Natural killer cell (primary cell): ENCODE measurements around the gene F2RL1. TPM values are rescaled to one million over a fixed set of nuclear protein-coding genes. Genes with fewer than 3 reads are reported as not detected.
"Not testable (repeated sequence)": the region's sequence is repeated elsewhere in the genome, so short reads cannot be mapped to it uniquely, and the experiment has no call there.

Experiments used
- ATAC-seq, 3 donors: fragments of 150-1000 bp in 2 of 3; fragments of 200-7000 bp in 1 of 3; cut with Tn5 transposase; 1 replicate in 1 of 3; 2 replicates in 2 of 3; pipeline ENCODE4 v1.10.0; 2021; ENCODE audit warnings: mild to moderate bottlenecking in 2 of 3, moderate library complexity in 2 of 3
- DNase-seq, 2 donors: peaks; one replicate each; pipeline versions ENCODE4 v3.0.0 to v3.0.0-alpha.2; 2013 to 2021; ENCODE audit warnings: mixed read lengths in 1 of 2
- H3K27ac ChIP-seq: one replicate; pipeline ENCODE4 v1.5.1; 2013; ENCODE audit warnings: mild to moderate bottlenecking, low read length
- H3K27me3 ChIP-seq: one replicate; pipeline ENCODE4 v1.6.1; 2013; ENCODE audit warnings: low read length; ENCODE audit not compliant: control insufficient read depth, insufficient read depth
- H3K36me3 ChIP-seq: one replicate; pipeline ENCODE4 v1.6.1; 2013; ENCODE audit warnings: low read length; ENCODE audit not compliant: control insufficient read depth, insufficient read depth
- H3K4me1 ChIP-seq: one replicate; pipeline ENCODE4 v1.6.1; 2013; ENCODE audit warnings: low read length; ENCODE audit not compliant: control insufficient read depth, insufficient read depth
- H3K4me3 ChIP-seq: one replicate; pipeline ENCODE4 v1.5.1; 2013; ENCODE audit warnings: low read length
- H3K9me3 ChIP-seq: one replicate; pipeline ENCODE4 v1.6.1; 2013; ENCODE audit warnings: low read length; ENCODE audit not compliant: control insufficient read depth, insufficient read depth
- H3K27ac Mint-ChIP-seq, 2 donors: one replicate each; pipeline ENCODE4 v1.8.0; 2022; ENCODE audit warnings: mild to moderate bottlenecking in 2 of 2, mixed read lengths in 2 of 2, moderate library complexity in 1 of 2
- H3K27me3 Mint-ChIP-seq, 2 donors: one replicate each; pipeline ENCODE4 v1.8.0; 2022; ENCODE audit warnings: low read depth in 2 of 2, mixed read lengths in 2 of 2
- H3K36me3 Mint-ChIP-seq: one replicate; pipeline ENCODE4 v1.8.0; 2022; ENCODE audit warnings: mixed read lengths
- H3K4me1 Mint-ChIP-seq, 2 donors: one replicate each; pipeline ENCODE4 v1.8.0; 2022; ENCODE audit warnings: mixed read lengths in 2 of 2
- H3K4me3 Mint-ChIP-seq: one replicate; pipeline ENCODE4 v1.8.0; 2022; ENCODE audit warnings: mild to moderate bottlenecking, moderate library complexity, mixed read lengths
- H3K9me3 Mint-ChIP-seq, 2 donors: one replicate each; pipeline ENCODE4 v1.8.0; 2022; ENCODE audit warnings: mixed read lengths in 2 of 2
- WGBS: methylation state at CpG from one replicate; pipeline ENCODE4 v1.1.7; 2013; ENCODE audit warnings: missing lambda C conversion rate; ENCODE audit not compliant: insufficient coverage; 5-methylcytosine and 5-hydroxymethylcytosine counted together
- intact Hi-C: fragments of 100-400 bp; cut with micrococcal nuclease; formaldehyde crosslinking; loops from one replicate; pipeline ENCODE4 v1.14.2; 2022
- total RNA-seq, 4 donors: library from RNA; stranded (reverse); fragments of 120-200 nt in 1 of 4; gene quantifications; one replicate each; pipeline versions ENCODE4 v1.2.3 to v1.2.4, GENCODE V29; 2013 to 2022
- TF ChIP-seq, protein P1 (sequence below): fragments of 200-600 bp; IDR thresholded peaks from one replicate; pipeline ENCODE4 v1.8.0; 2022; ENCODE audit warnings: antibody characterized with exemption

F2RL1 gene
- total RNA-seq, 3 donors from 2014 or later (not counting 1 experiment from before 2014, with no cell fraction given) = 0.29 to 0.35 TPM; not detected in 1

DNA sequence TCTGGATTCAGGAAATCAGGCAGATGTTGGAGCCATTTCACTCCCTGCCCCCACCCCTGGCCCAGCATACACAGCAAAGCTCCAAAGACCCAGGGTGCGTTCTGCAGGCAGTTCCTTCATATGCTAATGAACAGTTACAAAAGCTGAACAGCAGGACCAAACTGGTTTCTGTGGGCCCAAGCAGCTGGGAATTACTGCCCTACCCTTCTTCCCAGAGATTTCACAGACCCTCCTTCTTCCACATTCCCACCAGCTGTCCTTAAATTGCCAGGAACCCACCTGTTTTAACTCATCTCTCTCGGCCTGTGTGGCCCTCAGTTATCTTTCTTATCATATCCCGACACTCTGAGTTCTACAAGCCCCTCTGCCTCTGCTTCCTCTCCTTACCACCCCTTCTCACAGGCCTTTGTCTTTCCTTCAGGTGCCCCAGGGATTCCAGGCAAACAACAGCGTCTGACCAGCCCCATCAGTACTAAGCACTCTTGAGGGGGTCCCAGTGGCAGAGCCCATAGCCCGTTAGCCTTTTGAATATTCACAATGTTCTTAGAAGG is 10.6 kb upstream of the F2RL1 start:
- H3K27me3 Mint-ChIP-seq = peaks cover 0 to 4% of the 10 kb centered on the region in 2 donors
- intact Hi-C loops = no loop called here
- no peaks in the 10 kb centered on the region for H3K9me3 Mint-ChIP-seq
- no peaks in the 10 kb centered on the region for H3K4me1 Mint-ChIP-seq
- no peak overlapping the region for H3K4me3 Mint-ChIP-seq
- H3K36me3 Mint-ChIP-seq = no peaks in the 10 kb centered on the region
- Histone ChIP-seq H3K4me3 (no peak overlapping the region), H3K4me1 (no peaks in the 10 kb centered on the region), H3K27ac (no peak overlapping the region), H3K27me3 (no peaks in the 10 kb centered on the region), H3K36me3 (no peaks in the 10 kb centered on the region), H3K9me3 (no peaks in the 10 kb centered on the region)
- TF ChIP-seq, protein P1, sequence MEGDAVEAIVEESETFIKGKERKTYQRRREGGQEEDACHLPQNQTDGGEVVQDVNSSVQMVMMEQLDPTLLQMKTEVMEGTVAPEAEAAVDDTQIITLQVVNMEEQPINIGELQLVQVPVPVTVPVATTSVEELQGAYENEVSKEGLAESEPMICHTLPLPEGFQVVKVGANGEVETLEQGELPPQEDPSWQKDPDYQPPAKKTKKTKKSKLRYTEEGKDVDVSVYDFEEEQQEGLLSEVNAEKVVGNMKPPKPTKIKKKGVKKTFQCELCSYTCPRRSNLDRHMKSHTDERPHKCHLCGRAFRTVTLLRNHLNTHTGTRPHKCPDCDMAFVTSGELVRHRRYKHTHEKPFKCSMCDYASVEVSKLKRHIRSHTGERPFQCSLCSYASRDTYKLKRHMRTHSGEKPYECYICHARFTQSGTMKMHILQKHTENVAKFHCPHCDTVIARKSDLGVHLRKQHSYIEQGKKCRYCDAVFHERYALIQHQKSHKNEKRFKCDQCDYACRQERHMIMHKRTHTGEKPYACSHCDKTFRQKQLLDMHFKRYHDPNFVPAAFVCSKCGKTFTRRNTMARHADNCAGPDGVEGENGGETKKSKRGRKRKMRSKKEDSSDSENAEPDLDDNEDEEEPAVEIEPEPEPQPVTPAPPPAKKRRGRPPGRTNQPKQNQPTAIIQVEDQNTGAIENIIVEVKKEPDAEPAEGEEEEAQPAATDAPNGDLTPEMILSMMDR = no peak
- H3K27ac Mint-ChIP-seq = no peak overlapping the region
- no peak for DNase-seq
- 93% methylated on average over 5 of the region's 5 CpGs for WGBS
- ATAC-seq = no peak

DNA sequence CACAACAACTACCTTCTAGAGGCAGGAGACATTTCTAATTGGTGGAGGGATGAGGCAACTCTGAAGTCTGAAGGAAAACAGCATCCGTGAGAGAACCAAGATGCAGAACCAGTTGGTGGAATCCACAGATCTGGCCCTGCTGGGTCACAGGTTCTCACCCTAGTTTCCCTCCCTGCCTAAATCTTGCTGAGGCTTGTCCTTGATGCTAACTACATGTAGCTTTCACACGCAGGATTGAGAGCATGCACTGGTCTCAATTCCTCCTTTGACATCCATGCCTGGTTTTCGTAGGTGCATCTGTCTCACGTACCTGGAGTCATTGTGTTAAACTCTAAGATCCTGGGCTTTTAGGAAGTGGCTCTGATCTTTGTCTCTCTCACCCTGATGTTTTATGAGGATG is 9.7 kb upstream of the F2RL1 start:
- H3K36me3 Mint-ChIP-seq = no peaks in the 10 kb centered on the region
- Histone ChIP-seq H3K4me3 (no peak overlapping the region), H3K27me3 (no peaks in the 10 kb centered on the region), H3K36me3 (no peaks in the 10 kb centered on the region), H3K27ac (no peak overlapping the region), H3K4me1 (no peaks in the 10 kb centered on the region), H3K9me3 (no peaks in the 10 kb centered on the region)
- H3K4me1 Mint-ChIP-seq = no peaks in the 10 kb centered on the region
- TF ChIP-seq, protein P1 = no peak
- H3K27ac Mint-ChIP-seq = no peak overlapping the region
- H3K27me3 Mint-ChIP-seq = peaks cover 0 to 5% of the 10 kb centered on the region in 2 donors
- WGBS = 93% methylated on average over 4 of the region's 4 CpGs
- H3K9me3 Mint-ChIP-seq = no peaks in the 10 kb centered on the region
- ATAC-seq (no peak), DNase-seq (no peak)
- intact Hi-C loops = no loop called here
- no peak overlapping the region for H3K4me3 Mint-ChIP-seq

DNA sequence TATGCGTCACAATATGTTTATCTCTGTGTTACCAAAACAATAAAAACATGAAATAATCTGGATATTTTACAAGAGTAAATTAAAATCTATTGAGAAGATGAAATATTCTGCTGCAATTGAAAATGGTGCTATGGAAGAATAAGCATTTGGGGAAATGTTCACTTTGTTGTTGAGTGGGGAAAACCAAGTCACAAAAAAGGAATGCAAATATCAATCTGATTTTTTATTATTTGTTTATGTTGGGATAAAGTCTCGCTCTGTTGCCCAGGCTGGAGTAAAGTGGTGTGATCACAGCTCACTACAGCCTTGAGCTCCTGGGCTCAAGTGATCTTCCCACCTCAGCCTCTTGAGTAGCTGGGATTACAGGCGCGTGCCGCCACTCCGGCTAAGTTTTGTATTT is 8.6 kb upstream of the F2RL1 start:
- no peak overlapping the region for H3K27ac ChIP-seq
- Mint-ChIP-seq H3K4me3 (no peak overlapping the region), H3K27ac (no peak overlapping the region), H3K36me3 (no peaks in the 10 kb centered on the region), H3K9me3 (no peaks in the 10 kb centered on the region), H3K27me3 (peaks cover 0 to 7% of the 10 kb centered on the region in 2 donors), H3K4me1 (no peaks in the 10 kb centered on the region)
- intact Hi-C loops = no loop called here
- WGBS = 93% methylated on average over 5 of the region's 6 CpGs
- H3K36me3 ChIP-seq = no peaks in the 10 kb centered on the region
- H3K4me1 ChIP-seq = no peaks in the 10 kb centered on the region
- no peak for DNase-seq
- ATAC-seq = no peak
- no peaks in the 10 kb centered on the region for H3K27me3 ChIP-seq
- H3K9me3 ChIP-seq = no peaks in the 10 kb centered on the region
- TF ChIP-seq, protein P1 = no peak
- H3K4me3 ChIP-seq = no peak overlapping the region

DNA sequence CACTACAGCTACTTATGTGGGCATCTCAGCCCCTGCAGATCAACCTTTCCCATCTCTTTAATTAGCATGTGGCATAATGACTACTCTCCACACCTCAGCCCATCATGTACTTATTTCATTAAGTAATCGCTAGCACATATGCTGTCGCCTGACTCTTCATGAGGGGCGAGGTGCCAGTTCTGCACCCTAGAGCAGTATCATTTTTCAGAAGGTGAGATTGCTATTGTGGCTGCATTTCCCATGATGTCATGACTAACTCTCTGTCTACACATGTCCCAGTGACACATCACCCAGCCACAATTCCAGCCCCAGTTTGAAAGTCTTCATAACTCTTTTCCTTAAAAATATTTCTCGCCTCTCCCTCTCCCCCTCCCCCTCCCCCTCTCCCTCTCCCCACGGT is 7.6 kb upstream of the F2RL1 start:
- Histone ChIP-seq H3K36me3 (no peaks in the 10 kb centered on the region), H3K4me3 (no peak overlapping the region), H3K27ac (no peak overlapping the region), H3K4me1 (no peaks in the 10 kb centered on the region), H3K9me3 (no peaks in the 10 kb centered on the region), H3K27me3 (no peaks in the 10 kb centered on the region)
- 94% methylated on average over 4 of the region's 5 CpGs for WGBS
- DNase-seq (no peak), ATAC-seq (no peak)
- Mint-ChIP-seq H3K4me1 (no peaks in the 10 kb centered on the region), H3K27me3 (peaks cover 6 to 13% of the 10 kb centered on the region in 2 donors), H3K9me3 (no peaks in the 10 kb centered on the region), H3K4me3 (no peak overlapping the region), H3K27ac (no peak overlapping the region), H3K36me3 (no peaks in the 10 kb centered on the region)
- TF ChIP-seq, protein P1 = no peak
- intact Hi-C loops = no loop called here

DNA sequence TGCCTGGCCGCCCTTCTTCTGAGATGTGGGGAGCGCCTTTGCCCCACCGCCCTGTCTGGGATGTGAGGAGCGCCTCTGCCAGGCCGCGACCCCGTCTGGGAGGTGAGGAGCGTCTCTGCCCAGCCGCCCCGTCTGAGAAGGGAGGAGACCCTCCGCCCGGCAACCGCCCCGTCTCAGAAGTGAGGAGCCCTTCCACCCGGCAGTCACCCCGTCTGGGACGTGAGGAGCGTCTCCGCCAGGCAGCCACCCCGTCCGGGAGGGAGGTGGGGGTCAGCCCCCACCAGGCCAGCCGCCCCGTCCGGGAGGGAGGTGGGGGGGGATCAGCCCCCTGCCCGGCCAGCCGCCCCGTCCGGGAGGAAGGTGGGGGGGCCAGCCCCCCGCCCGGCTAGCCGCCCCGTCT is 6.6 kb upstream of the F2RL1 start:
- ATAC-seq, H3K27ac ChIP-seq, DNase-seq, intact Hi-C loops, H3K9me3 Mint-ChIP-seq, H3K9me3 ChIP-seq, H3K36me3 Mint-ChIP-seq, H3K36me3 ChIP-seq, H3K4me1 Mint-ChIP-seq, H3K27me3 ChIP-seq, H3K27ac Mint-ChIP-seq, H3K4me3 Mint-ChIP-seq, H3K4me1 ChIP-seq, H3K4me3 ChIP-seq: not testable (repeated sequence)
- WGBS = 96% methylated on average over 29 of the region's 32 CpGs
- peaks cover 13 to 15% of the 10 kb centered on the region in 2 donors for H3K27me3 Mint-ChIP-seq
